GM23248 (cell line): Measurements from ENCODE around the gene KRTAP5-1. TPM values are rescaled to one million over a fixed set of nuclear protein-coding genes. Genes with fewer than 3 reads are reported as not detected.
"Not testable (repeated sequence)": the region's sequence is repeated elsewhere in the genome, so short reads cannot be mapped to it uniquely, and the experiment has no call there.

Experiments used
- DNase-seq: peaks from one replicate; pipeline ENCODE4 v3.0.0-alpha.2; 2015
- H2AFZ ChIP-seq: fragments of 200-600 bp; sonication (generic); 2 replicates; pipeline ENCODE4 v1.6.1; 2016; ENCODE audit warnings: antibody characterized with exemption
- H3F3A ChIP-seq: fragments of 200-600 bp; sonication (generic); 2 replicates; pipeline ENCODE4 v1.6.1; 2016; ENCODE audit warnings: mild to moderate bottlenecking, antibody characterized with exemption, mixed run types; ENCODE audit not compliant: insufficient read depth
- H3K27ac ChIP-seq: fragments of 200-600 bp; sonication (generic); 2 replicates; pipeline ENCODE4 v1.5.1; 2016; ENCODE audit warnings: mild to moderate bottlenecking
- H3K27me3 ChIP-seq: fragments of 200-600 bp; sonication (generic); replicated peaks from 2 replicates; pipeline ENCODE4 v1.6.1; 2016; ENCODE audit warnings: mild to moderate bottlenecking; ENCODE audit not compliant: insufficient read depth
- H3K36me3 ChIP-seq: fragments of 200-600 bp; sonication (generic); 2 replicates; pipeline ENCODE4 v1.6.1; 2016; ENCODE audit warnings: low read depth, mild to moderate bottlenecking
- H3K4me1 ChIP-seq: fragments of 200-600 bp; sonication (generic); 2 replicates; pipeline ENCODE4 v1.6.1; 2016; ENCODE audit warnings: mild to moderate bottlenecking; ENCODE audit not compliant: insufficient read depth
- H3K4me2 ChIP-seq: fragments of 200-600 bp; sonication (generic); one replicate; pipeline ENCODE4 v1.6.1; 2016; ENCODE audit warnings: mild to moderate bottlenecking; ENCODE audit not compliant: unreplicated experiment
- H3K4me3 ChIP-seq: fragments of 200-600 bp; sonication (generic); 2 replicates; pipeline ENCODE4 v1.5.1; 2016; ENCODE audit warnings: mild to moderate bottlenecking
- H3K79me2 ChIP-seq: fragments of 200-600 bp; sonication (generic); 2 replicates; pipeline ENCODE4 v1.6.1; 2016; ENCODE audit warnings: mild to moderate bottlenecking; ENCODE audit not compliant: insufficient read depth
- H3K9ac ChIP-seq: fragments of 200-600 bp; sonication (generic); 2 replicates; pipeline ENCODE4 v1.6.1; 2016; ENCODE audit warnings: mild to moderate bottlenecking
- H3K9me2 ChIP-seq: fragments of 200-600 bp; sonication (generic); 2 replicates; pipeline ENCODE4 v1.6.1; 2016; ENCODE audit warnings: mixed run types, mild to moderate bottlenecking, moderate library complexity; ENCODE audit not compliant: insufficient read depth
- H3K9me3 ChIP-seq: fragments of 200-600 bp; sonication (generic); one replicate; pipeline ENCODE4 v1.6.1; 2017; ENCODE audit warnings: low read depth
- H4K20me1 ChIP-seq: fragments of 200-600 bp; sonication (generic); 2 replicates; pipeline ENCODE4 v1.6.0; 2016; ENCODE audit not compliant: insufficient read depth
- EZH2 ChIP-seq: fragments of 200-600 bp; sonication (generic); IDR thresholded peaks from 2 replicates; pipeline ENCODE4 v1.6.1; 2018; ENCODE audit warnings: antibody characterized with exemption, mild to moderate bottlenecking; ENCODE audit not compliant: insufficient read depth, poor library complexity, severe bottlenecking
- EZH2phosphoT487 ChIP-seq: fragments of 200-600 bp; sonication (generic); IDR thresholded peaks from 2 replicates; pipeline ENCODE4 v1.6.1; 2018; ENCODE audit warnings: antibody characterized with exemption, moderate library complexity, mild to moderate bottlenecking, low read depth; ENCODE audit not compliant: insufficient read depth
- WGBS, 2 experiments: methylation state at CpG; one replicate each; pipeline ENCODE4 v1.1.6; 2015 to 2017; ENCODE audit warnings: low lambda C conversion rate in 2 of 2, low coverage in 1 of 2; ENCODE audit errors: missing lambda C conversion rate in 2 of 2; 5-methylcytosine and 5-hydroxymethylcytosine counted together
- in situ Hi-C: fragments of 300-500 bp; cut with MboI; formaldehyde crosslinking; loops from 2 replicates; pipeline ENCODE4 v1.15.0; 2020
- polyA plus RNA-seq: library from polyadenylated mRNA; unstranded; fragments of >200 nt; fragmentation: Nextera tagmentation; extraction: Ambion mirVana; gene quantifications from 2 replicates; pipeline ENCODE4 v1.2.1, GENCODE V29; 2016
- total RNA-seq: library from RNA; depleted of rRNA; stranded (reverse); fragments of >200 nt; shearing (Covaris generic); gene quantifications from 2 replicates; pipeline ENCODE4 v1.2.3, GENCODE V29; 2014

The KRTAP5-1 gene
- total and polyA plus RNA-seq, 2 experiments from 2014 or later: not detected

- TF ChIP-seq EZH2 (no peak), EZH2phosphoT487 (no peak)
- 51 to 57% methylated on average over 11 of the region's 11 CpGs for WGBS, 2 experiments
- no peak overlapping the region for H3K27ac ChIP-seq
- H2AFZ ChIP-seq: no peak overlapping the region
- in situ Hi-C loops: no loop called here
- H3K9me3 ChIP-seq: no peaks in the 10 kb centered on the region
- H3K79me2 ChIP-seq: no peaks in the 10 kb centered on the region
- H4K20me1 ChIP-seq: no peaks in the 10 kb centered on the region
- H3F3A ChIP-seq: no peaks in the 10 kb centered on the region
- H3K36me3 ChIP-seq: no peaks in the 10 kb centered on the region
- peaks cover 61% of the 10 kb centered on the region for H3K27me3 ChIP-seq
- H3K9ac ChIP-seq: no peak overlapping the region
- no peaks in the 10 kb centered on the region for H3K4me1 ChIP-seq
- no peaks in the 10 kb centered on the region for H3K9me2 ChIP-seq
- H3K4me2 ChIP-seq: no peak overlapping the region
- H3K4me3 ChIP-seq: no peak overlapping the region
- DNase-seq: no peak
These were observed 19.1 kb upstream of the KRTAP5-1 start for GRCh38 chr11:1604181-1604580.

GRCh38 chr11:1603629-1604028 is 18.5 kb upstream of the KRTAP5-1 start:
- H3K27me3 ChIP-seq: peaks cover 58% of the 10 kb centered on the region
- H2AFZ ChIP-seq: no peak overlapping the region
- H3K4me3 ChIP-seq: no peak overlapping the region
- H3F3A ChIP-seq: no peaks in the 10 kb centered on the region
- no peak overlapping the region for H3K9ac ChIP-seq
- TF ChIP-seq EZH2 (no peak), EZH2phosphoT487 (no peak)
- H3K27ac ChIP-seq: no peak overlapping the region
- H4K20me1 ChIP-seq: no peaks in the 10 kb centered on the region
- no peaks in the 10 kb centered on the region for H3K9me3 ChIP-seq
- H3K4me1 ChIP-seq: no peaks in the 10 kb centered on the region
- no peaks in the 10 kb centered on the region for H3K36me3 ChIP-seq
- H3K79me2 ChIP-seq: no peaks in the 10 kb centered on the region
- H3K4me2 ChIP-seq: no peak overlapping the region
- 14% methylated on average over 1 of the region's 1 CpG for WGBS, 2 experiments
- DNase-seq: no peak
- in situ Hi-C loops: no loop called here
- H3K9me2 ChIP-seq: no peaks in the 10 kb centered on the region

GRCh38 chr11:1601663-1602062 is 16.6 kb upstream of the KRTAP5-1 start:
- H3K27me3 ChIP-seq: peaks cover 52% of the 10 kb centered on the region
- H3K79me2 ChIP-seq, H3K4me3 ChIP-seq, in situ Hi-C loops, H4K20me1 ChIP-seq, H3F3A ChIP-seq, H3K9ac ChIP-seq, H3K36me3 ChIP-seq, H2AFZ ChIP-seq, H3K9me2 ChIP-seq, H3K27ac ChIP-seq, H3K9me3 ChIP-seq, H3K4me1 ChIP-seq, DNase-seq, H3K4me2 ChIP-seq: not testable (repeated sequence)
- WGBS, 2 experiments: 16 to 25% methylated on average over 3 of the region's 3 CpGs

- H3K4me3 ChIP-seq: no peak overlapping the region
- no peaks in the 10 kb centered on the region for H4K20me1 ChIP-seq
- peaks cover 51% of the 10 kb centered on the region for H3K27me3 ChIP-seq
- DNase-seq: no peak
- WGBS, 2 experiments: 41 to 43% methylated on average over 5 of the region's 5 CpGs
- no peaks in the 10 kb centered on the region for H3K4me1 ChIP-seq
- no peaks in the 10 kb centered on the region for H3K36me3 ChIP-seq
- no peak overlapping the region for H3K9ac ChIP-seq
- H3K27ac ChIP-seq: no peak overlapping the region
- TF ChIP-seq EZH2 (no peak), EZH2phosphoT487 (no peak)
- no peaks in the 10 kb centered on the region for H3K79me2 ChIP-seq
- no peaks in the 10 kb centered on the region for H3F3A ChIP-seq
- no peak overlapping the region for H2AFZ ChIP-seq
- in situ Hi-C loops: no loop called here
- no peaks in the 10 kb centered on the region for H3K9me2 ChIP-seq
- no peaks in the 10 kb centered on the region for H3K9me3 ChIP-seq
- H3K4me2 ChIP-seq: no peak overlapping the region
These were observed 15.5 kb upstream of the KRTAP5-1 start for GRCh38 chr11:1600626-1601025.

- H3K79me2 ChIP-seq: no peaks in the 10 kb centered on the region
- no peak overlapping the region for H3K4me3 ChIP-seq
- H2AFZ ChIP-seq: no peak overlapping the region
- no peaks in the 10 kb centered on the region for H3K36me3 ChIP-seq
- no peaks in the 10 kb centered on the region for H3F3A ChIP-seq
- no peaks in the 10 kb centered on the region for H3K4me1 ChIP-seq
- no peaks in the 10 kb centered on the region for H3K9me2 ChIP-seq
- no peak for TF ChIP-seq EZH2phosphoT487
- TF ChIP-seq EZH2: no peak
- H4K20me1 ChIP-seq: no peaks in the 10 kb centered on the region
- H3K27ac ChIP-seq: no peak overlapping the region
- WGBS, 2 experiments: 45 to 47% methylated on average over 6 of the region's 6 CpGs
- H3K9me3 ChIP-seq: no peaks in the 10 kb centered on the region
- no peak for DNase-seq
- H3K27me3 ChIP-seq: peaks cover 64% of the 10 kb centered on the region
- H3K9ac ChIP-seq: no peak overlapping the region
- H3K4me2 ChIP-seq: no peak overlapping the region
- in situ Hi-C loops: no loop called here
These were observed 13.7 kb upstream of the KRTAP5-1 start for GRCh38 chr11:1598816-1599215.

- H3K4me1 ChIP-seq, H3K9me2 ChIP-seq, H3K36me3 ChIP-seq, H3F3A ChIP-seq, H3K9ac ChIP-seq, DNase-seq, H3K4me3 ChIP-seq, H3K79me2 ChIP-seq, in situ Hi-C loops, H2AFZ ChIP-seq, H4K20me1 ChIP-seq, H3K9me3 ChIP-seq, H3K27ac ChIP-seq, H3K4me2 ChIP-seq: not testable (repeated sequence)
- H3K27me3 ChIP-seq: peaks cover 68% of the 10 kb centered on the region
- WGBS, 2 experiments: 45 to 47% methylated on average over 3 of the region's 3 CpGs
These were observed 13.3 kb upstream of the KRTAP5-1 start for GRCh38 chr11:1598406-1598805.
